PC-9 (cell line): ENCODE measurements around the gene COA6.

Source experiments
- CTCF ChIP-seq: fragments of 200-600 bp; sonication (generic); conservative IDR thresholded peaks from 2 replicates; pipeline ENCODE4 v1.6.1; 2017; ENCODE audit warnings: mixed run types, antibody characterized with exemption, mild to moderate bottlenecking, moderate library complexity
- EZH2 ChIP-seq: fragments of 200-600 bp; sonication (generic); IDR thresholded peaks from 2 replicates; pipeline ENCODE4 v1.8.0; 2017; ENCODE audit warnings: antibody characterized with exemption, low read depth

- TF ChIP-seq EZH2 (no peak), CTCF (no peak)
Measured at GRCh38 chr1:234396092-234396491, 22.8 kb downstream of the COA6 start.
